HG03196 (cell line): ENCODE results near the gene NTN4.
"Not testable (repeated sequence)": the region's sequence is repeated elsewhere in the genome, so short reads cannot be mapped to it uniquely, and the experiment has no call there.

Experiments
- ATAC-seq: cut with Tn5 transposase; IDR thresholded peaks from one replicate; pipeline ENCODE4 v1.9.1; 2021; ENCODE audit not compliant: unreplicated experiment

Gene NTN4

DNA sequence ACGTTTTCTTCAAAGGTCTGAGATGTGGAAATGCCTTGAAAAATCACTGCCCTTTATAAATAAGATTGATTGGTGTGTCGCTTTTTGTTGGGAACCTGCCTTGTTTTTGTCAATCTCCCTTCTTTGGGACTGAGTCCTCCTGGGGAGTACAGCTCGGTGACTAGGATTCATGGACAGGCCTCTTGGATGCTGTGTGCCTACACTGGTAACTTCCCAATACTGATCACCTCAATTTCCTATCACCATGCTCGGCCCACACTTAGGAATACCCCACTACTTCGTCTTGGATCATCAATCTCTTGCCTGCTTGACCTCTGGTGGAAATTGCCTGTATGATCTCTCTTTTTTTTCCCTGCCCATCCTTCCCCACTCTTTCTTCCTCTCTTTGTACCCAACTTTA is 34.2 kb downstream of the NTN4 start:
- no peak for ATAC-seq

DNA sequence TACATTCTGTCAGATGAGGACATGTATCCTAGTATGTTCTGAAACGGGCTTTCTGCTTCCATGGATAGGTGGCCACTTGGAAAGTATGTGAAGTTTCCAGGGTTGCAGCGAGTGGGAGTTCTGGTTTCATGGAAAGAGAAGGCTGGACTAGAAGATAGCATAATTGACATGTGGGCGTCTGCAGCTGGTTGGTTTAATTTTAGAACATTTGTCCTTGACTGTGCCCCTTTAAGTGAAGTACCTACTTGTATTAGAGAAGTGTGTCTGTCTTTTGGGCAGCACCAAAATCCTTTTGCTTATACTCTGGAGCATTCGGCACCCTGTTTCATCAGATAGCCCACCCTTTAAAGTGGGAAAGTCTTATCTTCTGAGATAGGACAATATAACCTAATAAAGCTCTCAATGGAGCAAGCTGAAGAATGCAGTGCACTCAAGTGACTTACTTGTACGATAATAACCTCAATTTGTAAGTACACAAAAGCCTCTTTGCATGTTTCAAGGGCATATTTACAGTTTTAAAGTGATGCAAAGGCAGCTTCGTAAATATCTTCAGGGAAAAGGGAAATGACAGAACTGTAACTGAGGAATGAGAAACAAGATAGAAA is 35.2 kb downstream of the NTN4 start:
- no peak for ATAC-seq

DNA sequence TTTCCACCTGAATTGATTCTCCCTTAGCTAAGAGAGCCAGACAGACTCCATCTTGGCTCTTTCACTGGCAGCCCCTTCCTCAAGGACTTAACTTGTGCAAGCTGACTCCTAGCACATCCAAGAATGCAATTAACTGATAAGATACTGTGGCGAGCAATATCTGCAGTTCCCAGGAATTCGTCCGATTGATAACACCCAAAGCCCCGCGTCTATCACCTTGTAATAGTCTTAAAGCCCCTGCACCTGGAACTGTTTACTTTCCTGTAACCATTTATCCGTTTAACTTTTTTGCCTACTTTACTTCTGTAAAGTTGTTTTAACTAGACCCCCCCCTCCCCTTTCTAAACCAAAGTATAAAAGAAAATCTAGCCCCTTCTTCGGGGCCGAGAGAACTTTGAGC is 44.5 kb downstream of the NTN4 start:
- ATAC-seq: not testable (repeated sequence)

DNA sequence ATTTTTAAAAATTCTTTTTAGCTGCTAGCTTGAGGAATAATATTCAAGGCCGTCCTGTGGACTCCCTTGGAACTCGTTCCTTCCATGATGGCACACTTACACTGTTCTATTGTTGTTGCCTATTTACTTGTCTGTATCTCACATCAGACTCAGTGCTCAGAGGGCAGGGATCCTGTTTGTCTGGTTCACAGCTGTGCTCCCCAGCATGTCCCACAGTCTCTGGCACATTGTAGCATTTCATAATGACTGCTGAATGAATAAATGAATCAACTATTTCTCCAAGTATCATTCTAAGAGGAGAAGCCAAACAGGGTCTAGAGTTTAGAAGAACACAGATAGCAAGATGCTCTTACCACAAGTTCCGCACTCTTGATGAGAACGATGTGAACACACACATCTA is 48.0 kb downstream of the NTN4 start:
- no peak for ATAC-seq

DNA sequence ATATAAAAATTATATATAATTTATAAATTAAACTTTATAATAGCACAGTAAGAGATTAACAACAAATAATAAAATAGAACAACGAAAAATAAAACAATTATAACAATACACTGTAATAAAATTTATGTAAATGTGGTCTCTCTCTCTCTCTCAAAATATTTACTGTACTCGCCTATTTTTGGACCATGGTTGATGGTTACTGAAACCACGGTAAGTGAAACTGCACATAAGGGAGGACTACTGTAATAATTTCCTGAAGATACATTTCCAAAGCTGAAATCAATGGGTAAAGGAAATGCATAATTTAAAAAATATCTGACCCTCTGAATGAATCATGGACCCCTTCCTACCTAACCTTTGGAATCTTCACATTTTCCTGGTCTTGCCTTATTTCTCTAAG is 48.9 kb downstream of the NTN4 start:
- ATAC-seq: no peak

DNA sequence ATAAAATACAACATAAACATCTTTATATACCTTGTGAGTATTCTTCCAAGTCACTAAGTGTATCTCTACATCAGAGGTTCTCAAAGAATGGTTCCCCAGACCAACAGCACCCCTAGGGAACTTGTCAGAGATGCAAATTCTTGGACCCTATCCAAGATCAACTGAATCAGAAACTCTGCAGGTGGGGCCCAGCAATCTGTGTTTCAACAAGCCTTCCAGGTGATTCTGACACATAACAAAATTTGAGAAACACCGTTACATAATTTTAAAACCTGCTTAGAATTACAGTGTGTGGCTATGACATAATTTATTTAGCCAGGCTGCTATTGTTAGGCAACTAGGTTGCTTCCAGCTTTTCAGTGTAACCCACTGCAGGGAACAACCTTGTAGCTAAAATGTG is 49.8 kb downstream of the NTN4 start:
- no peak for ATAC-seq

DNA sequence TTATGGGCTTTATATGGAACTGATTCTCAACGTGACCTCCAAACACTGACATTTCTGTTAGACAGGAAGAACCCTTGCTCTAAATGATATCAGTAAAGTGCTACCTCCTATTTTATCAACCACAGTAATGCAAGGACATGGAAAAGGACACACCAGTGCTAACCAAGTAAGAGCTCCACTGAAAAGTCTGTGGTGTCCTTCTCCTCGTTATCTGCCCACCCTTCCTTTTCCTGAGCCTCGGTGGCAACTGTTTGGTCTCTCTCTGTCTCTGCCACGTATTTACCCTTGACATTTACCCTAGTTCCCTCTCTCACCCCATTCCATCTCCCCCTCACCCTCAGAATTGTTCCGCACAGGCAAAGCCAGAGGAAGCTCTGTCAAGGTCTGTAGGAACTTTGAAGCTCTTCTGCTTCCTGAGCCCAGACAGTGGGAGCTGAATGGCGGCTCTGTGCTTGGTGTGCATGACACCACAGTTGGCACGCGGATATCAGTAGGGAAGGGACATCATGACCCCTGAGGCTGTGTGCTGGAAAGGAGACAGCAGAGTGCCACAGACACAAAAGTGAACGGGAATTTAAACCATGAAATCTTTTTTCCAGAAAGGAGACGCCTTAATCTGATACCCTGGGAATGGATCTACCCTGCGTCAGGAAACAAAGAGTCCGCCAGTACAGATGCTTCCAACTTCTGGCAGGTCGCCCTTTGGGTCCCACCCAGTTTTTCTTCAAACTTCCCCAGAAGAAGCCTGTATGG is 50.8 kb downstream of the NTN4 start:
- ATAC-seq: no peak

DNA sequence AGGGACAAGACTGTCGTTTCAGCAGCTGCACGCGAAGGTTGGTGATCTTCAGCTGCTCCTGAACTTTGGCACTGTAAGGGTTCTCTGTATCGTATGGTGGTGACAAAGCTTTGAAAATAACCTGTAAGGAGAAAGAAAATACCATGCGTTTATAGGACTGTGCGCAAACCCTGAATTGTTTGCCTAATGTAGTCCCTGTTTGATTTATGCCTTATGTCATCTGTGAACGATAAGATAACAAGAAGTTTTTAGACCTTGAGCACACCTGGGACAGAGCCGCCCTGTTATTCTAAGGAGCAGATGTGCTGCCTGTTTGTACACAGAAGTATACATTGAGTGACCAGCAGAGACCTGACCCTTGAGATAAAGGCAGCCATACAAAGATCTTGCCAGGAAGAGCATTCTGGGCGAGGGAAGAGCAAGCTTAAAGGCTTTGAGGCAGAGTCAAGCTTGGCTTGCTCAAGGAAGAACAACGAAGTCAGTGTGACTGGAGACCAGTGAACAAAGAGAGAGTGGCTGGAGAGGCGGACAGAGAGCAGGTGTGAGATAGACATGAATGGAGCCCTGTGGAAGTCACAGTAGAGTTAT is 52.4 kb downstream of the NTN4 start:
- ATAC-seq: no peak

DNA sequence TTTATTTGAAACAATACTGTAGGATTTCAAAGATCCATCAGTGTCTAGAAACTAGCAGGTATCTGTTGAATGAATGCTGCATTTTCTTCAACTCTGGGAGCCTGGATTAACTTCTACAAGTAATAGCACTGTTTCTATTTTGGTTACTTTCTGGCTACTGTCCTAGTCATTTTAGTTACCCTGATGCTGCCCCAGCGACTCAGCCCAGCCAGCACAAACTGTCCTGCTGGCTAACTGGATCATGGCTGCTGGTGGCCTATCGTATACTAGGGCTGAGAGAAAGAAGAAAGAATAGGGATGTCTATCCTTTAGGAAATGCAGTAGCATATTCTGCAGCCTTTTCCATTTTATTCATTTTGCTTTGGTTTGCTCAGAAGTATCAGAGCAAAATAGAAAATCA is 53.9 kb downstream of the NTN4 start:
- no peak for ATAC-seq

DNA sequence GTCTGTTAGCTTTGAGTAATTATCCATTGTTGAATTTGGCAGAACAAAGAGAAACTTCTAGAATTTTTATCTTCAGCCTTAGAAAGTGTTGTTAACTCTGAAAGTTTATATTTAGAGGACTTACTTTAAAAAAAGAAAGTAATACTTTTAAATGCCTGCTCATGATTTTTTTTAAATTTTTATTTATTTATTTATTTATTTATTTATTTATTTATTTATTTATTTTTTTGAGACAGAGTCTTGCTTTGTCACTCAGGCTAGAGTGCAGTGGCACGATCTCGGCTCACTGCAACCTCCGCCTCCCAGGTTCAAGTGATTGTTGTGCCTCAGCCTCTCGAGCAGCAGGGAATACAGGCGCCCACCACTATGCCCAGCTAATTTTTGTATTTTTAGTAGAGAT is 54.8 kb downstream of the NTN4 start:
- not testable (repeated sequence) for ATAC-seq

DNA sequence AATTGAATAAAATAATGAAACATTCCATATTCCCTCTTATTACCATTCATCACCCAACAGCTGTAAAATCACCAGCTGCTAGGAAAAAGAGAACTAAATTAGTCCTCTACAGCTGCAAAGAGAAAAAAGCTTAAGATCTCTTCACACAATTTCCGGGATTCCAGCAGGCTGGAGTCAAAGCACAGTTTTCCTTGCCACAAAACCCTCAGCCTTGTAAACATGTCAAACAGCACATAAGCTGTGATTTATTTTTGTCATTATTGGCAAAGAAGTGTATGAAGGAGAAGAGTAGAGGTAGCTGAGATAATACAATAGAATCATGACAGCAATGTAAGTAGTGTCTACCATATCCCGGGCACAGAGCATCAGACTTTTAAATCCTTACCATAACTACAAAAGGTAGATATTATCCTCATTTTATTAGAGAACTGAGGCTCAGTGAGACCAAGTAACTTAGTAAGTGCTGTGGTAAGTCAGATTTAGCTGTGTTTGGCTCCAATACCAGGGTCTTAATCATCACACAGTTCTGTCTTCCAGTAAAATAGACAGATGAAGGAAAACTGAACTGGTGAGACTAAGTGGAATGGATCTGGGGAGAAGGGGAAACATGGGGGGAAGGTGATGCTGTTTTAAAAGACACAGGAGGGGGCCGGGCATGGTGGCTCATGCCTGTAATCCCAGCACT is 57.3 kb downstream of the NTN4 start:
- ATAC-seq: no peak

DNA sequence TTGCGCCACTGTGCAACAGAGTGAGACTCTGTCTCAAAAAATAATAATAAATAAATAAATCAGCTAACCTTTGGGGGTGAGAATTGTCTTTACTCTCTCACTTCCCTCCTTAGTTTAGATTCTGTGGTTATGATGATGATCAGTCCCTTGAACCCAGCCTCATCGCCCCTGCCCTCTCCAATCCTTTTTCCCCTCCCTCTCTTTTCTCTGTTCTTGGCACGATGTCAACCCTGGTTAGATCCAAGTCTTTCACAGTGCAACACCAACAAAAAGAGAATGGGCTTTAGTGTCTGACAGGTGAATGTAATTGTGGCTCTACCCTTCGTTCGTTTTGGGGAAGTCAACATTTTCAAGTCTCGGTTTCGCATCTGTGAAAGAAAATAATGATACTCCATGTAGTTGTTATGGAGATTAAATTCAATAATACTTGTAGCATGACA is 59.0 kb downstream of the NTN4 start:
- ATAC-seq: no peak

DNA sequence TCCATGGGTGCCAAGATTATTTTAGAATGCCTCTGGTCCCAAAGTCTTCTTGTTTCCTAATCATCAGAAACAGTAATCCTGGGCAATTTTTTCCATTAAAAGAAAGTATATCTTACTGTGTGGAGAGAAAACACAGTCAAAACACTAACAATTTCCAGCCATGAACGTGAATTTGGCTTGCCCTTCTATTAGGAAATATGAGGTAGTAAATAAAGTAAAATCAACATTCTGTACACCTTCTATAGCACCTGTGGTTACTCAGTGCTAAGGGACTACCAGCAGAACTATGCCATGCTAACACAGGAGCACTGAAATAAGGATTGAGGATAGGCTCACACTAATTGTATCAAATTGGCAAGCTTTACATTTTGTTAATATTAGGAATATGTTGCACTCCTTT is 60.1 kb downstream of the NTN4 start:
- no peak for ATAC-seq

DNA sequence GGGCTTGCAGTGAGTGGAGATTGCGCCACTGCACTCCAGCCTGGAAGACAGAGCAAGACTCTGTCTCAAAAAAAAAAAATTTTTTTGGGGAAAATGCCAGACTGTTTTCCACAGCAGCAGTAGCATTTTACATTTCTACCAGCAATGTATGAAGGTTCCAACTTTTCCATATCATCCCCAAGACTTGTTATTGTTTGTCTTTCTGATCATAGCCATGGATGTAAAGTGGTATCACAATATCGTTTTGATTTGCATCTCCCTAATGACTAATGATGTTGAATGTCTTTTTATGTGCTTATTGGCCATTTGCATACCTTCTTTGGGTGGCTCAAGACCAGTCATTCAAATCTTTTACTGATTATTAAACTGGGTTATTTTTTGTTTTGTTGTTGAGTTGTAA is 63.7 kb downstream of the NTN4 start:
- no peak for ATAC-seq

DNA sequence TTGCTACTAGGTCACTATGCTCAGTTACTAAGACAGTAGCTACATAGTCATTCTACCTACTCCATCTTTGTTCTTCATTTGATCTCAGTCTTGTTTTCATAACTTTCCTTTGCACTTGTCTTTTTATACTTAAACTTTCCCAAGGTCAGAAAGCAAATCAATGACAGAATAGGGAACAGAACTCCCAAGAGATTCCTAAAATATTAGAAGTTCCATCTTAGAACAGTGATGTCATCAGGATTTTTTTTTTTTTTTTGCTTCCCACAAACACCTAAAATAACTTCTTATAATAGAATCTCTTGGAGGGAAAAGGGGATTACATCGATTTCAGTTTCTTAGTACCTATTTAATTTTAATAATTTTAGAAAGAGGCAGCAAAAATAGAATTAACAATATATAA is 65.8 kb downstream of the NTN4 start:
- ATAC-seq: no peak

DNA sequence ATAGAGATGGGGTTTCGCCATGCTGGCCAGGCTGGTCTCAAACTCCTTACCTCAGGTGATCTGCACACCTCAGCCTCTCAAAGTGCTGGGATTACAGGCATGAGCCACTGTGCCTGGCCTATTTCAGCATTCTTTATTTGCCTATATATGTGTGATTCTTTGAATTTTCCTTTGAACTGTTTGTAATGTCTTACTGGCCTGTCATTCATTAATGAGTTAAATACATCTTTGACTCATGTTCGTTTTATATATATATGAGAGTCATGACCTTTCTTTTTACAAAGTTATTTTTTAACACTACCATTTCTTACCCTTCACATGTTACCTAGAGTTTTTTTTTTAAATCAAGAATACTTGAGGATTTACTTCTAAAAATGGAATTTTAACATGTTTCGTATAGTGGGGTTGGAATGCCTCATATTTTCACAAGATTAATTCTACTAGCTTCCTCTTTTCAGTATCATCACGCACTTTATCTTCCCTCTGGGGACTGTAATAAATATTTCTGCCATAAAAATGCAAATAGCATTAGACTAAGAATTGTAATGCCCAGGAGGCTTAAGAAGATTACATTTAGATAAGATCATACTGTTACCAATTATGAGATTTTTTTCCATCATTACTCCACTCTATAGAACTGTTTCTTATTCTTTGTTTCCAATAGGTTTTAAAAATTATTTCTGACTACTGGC is 66.7 kb downstream of the NTN4 start:
- no peak for ATAC-seq

DNA sequence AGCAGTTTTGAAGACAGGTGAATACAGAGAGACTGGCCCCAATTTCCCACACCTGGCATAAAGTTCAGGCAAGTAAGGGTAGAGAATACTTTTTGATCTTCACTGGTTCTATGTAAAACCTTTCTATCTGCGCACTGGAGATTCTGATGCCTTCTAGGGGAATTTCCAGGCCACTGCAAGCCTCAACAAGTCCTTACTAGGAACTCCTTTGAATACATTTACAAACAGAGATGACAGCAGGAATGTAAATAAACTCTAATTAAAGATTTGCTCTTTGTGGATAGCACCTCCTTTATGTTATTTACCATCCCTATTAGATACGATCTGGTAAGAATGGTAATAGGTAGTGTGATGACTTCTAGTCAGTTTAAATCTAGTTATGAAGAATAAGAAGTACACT is 69.2 kb downstream of the NTN4 start:
- no peak for ATAC-seq

DNA sequence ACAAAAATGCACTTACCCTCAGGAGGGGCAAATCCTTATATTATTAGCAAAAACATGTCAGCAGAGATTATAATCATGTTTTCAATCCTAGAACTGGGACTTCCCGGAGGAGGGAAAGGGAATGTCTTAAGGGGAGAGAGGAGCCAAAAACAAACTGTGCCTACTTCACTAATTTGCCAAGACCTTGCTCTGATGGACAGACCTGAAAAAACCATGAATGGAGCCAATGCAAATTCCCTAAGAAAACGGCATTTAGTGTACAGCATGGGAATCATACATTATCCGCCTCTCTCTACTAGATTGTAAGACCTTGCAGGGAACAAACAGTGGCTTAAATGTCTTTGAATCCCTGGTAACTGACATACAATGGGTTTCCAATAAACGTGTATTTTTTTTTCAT is 70.4 kb downstream of the NTN4 start:
- ATAC-seq: no peak

DNA sequence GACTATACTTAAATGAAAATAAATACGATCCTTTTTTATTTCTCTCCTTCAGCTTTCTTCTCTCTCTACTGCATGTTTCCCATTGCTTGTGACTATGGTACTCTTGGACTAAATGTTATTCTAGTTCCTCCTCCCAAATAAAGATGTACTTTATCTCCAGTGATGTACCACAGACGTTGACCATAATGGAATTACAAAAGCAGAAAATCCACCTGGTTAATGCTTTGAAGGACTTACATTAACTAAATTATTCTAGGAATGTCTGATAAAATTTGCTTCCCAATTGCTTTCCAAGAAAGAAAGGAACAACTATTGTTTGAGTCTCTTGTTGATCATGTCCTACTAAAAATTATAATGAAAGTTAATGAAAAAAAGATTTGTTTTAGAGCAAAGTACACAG is 71.8 kb downstream of the NTN4 start:
- no peak for ATAC-seq

DNA sequence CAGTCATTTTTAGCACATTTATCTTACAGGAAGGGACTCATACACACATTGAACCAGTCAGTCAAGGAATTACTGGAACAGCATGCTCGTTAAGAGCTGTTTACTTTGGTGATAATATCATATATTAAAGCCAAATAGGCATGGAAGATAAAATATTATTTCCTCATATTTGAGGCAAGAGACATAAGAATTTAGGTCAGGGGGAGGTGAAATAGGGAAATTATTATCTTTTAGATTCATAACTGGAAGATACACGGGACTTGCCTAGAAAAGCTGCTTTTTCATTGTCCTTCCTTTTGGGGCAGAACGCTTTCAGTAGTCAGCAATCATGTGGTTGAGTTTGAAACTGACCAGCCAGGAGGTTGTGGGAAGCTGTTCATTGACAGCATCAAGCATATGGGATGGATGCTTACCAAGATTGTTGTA is 72.5 kb downstream of the NTN4 start:
- no peak for ATAC-seq

DNA sequence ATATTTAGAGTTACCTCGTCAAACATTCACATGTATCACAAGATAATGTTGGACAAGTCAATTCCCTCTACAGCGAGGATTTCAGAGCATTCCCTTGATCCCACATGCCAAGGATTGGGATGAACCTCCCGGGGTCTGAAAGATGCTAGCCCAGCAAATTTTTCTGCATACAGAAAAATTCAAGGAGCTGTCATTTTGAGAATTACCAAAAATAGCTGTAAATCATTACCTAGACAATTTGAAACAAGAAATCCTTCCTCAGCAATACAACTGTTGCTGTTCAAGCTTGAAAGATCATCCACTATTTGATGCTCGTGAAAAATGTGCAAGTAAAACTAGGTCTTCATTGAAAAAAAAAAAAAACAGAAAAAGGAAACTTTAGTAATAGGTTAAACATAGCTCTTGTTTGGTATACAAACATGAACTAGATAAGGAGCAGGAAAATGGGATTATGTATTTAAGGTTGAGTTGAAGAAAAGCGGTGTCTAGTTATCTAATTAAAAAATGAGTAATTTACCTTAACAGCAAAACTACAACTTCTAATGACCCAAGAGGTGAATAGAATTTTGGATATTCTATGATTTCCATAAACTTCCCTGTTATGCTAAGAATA is 73.1 kb downstream of the NTN4 start:
- ATAC-seq: no peak
